ENCODE measurements around the gene NFKBIB. TPM values are rescaled to one million over a fixed set of nuclear protein-coding genes. Genes with fewer than 3 reads are reported as not detected.

Gene NFKBIB
- total RNA-seq, 1 donor from 2014 or later = 45.5 TPM

- peak; percentile 93 for ATAC-seq (ENCODE audit: low read depth)
- intact Hi-C loops (cut with micrococcal nuclease) = no loop called here
- H3K27me3 Mint-ChIP-seq = peaks cover 26% of the 10 kb centered on the region
- H3K36me3 Mint-ChIP-seq (ENCODE audit: low read depth) = no peaks in the 10 kb centered on the region
- peaks cover 14% of the 10 kb centered on the region for H3K4me1 Mint-ChIP-seq
- ChIA-PET POLR2A (no interaction called here), CTCF (no interaction called here)
- no peaks in the 10 kb centered on the region for H3K9me3 Mint-ChIP-seq
- TF ChIP-seq CTCF (IDR thresholded peaks at IDR 0.05) = no peak
- DNase-seq = peak; percentile 61
- no peak overlapping the region for H3K27ac Mint-ChIP-seq
- peak overlapping the region; percentile 62 for H3K4me3 Mint-ChIP-seq
Measured at GRCh38 chr19:38949580-38950367, 50.0 kb downstream of the NFKBIB start.

GRCh38 chr19:38951187-38951586, 51.4 kb downstream of the NFKBIB start:
- Mint-ChIP-seq H3K36me3 (ENCODE audit: low read depth) (no peaks in the 10 kb centered on the region), H3K4me3 (no peak overlapping the region), H3K4me1 (peaks cover 14% of the 10 kb centered on the region), H3K9me3 (no peaks in the 10 kb centered on the region), H3K27ac (no peak overlapping the region), H3K27me3 (peaks cover 26% of the 10 kb centered on the region)
- no peak for DNase-seq
- CTCF ChIA-PET = no interaction called here
- intact Hi-C loops (cut with micrococcal nuclease) = no loop called here
- no peak for TF ChIP-seq CTCF (IDR thresholded peaks at IDR 0.05)
- POLR2A ChIA-PET = no interaction called here
- ATAC-seq (ENCODE audit: low read depth) = no peak

- H3K9me3 Mint-ChIP-seq = no peaks in the 10 kb centered on the region
- ChIA-PET CTCF (interaction anchor here (0.6 to 1.2 kb wide), 3 partner anchors 20 to 438 kb away, joined by 3 read pairs; no protein-coding TSS in a partner anchor), POLR2A (no interaction called here)
- H3K27me3 Mint-ChIP-seq = peaks cover 26% of the 10 kb centered on the region
- intact Hi-C loops (cut with micrococcal nuclease) = loop anchor here (1.0 kb wide), 1 partner anchor 315 kb away; no protein-coding TSS in a partner anchor
- H3K4me1 Mint-ChIP-seq = peaks cover 14% of the 10 kb centered on the region
- H3K36me3 Mint-ChIP-seq (ENCODE audit: low read depth) = no peaks in the 10 kb centered on the region
- peak; percentile 37 for ATAC-seq (ENCODE audit: low read depth)
- TF ChIP-seq CTCF (IDR thresholded peaks at IDR 0.05) = no peak
- no peak overlapping the region for H3K4me3 Mint-ChIP-seq
- no peak overlapping the region for H3K27ac Mint-ChIP-seq
- no peak for DNase-seq
Measured at GRCh38 chr19:38952395-38953165, 52.8 kb downstream of the NFKBIB start.

- POLR2A ChIA-PET = no interaction called here
- H3K4me1 Mint-ChIP-seq = peaks cover 14% of the 10 kb centered on the region
- intact Hi-C loops (cut with micrococcal nuclease) = no loop called here
- no peak for ATAC-seq (ENCODE audit: low read depth)
- no peak for DNase-seq
- TF ChIP-seq CTCF (IDR thresholded peaks at IDR 0.05) = no peak
- CTCF ChIA-PET = interaction anchor here (0.6 to 1.2 kb wide), 2 partner anchors 21 to 439 kb away, joined by 3 read pairs; no protein-coding TSS in a partner anchor
- no peaks in the 10 kb centered on the region for H3K9me3 Mint-ChIP-seq
- peaks cover 23% of the 10 kb centered on the region for H3K27me3 Mint-ChIP-seq
- no peak overlapping the region for H3K27ac Mint-ChIP-seq
- no peaks in the 10 kb centered on the region for H3K36me3 Mint-ChIP-seq (ENCODE audit: low read depth)
- no peak overlapping the region for H3K4me3 Mint-ChIP-seq
Measured at GRCh38 chr19:38953677-38954076, 53.9 kb downstream of the NFKBIB start.

GRCh38 chr19:38956264-38956663, 56.5 kb downstream of the NFKBIB start:
- ChIA-PET CTCF (interaction anchor here (0.9 kb wide), 1 partner anchor 20 kb away, joined by 5 read pairs; the partner anchor contains the start of gene FBXO17), POLR2A (no interaction called here)
- Mint-ChIP-seq H3K9me3 (no peaks in the 10 kb centered on the region), H3K27ac (no peak overlapping the region), H3K27me3 (peaks cover 10% of the 10 kb centered on the region), H3K4me1 (peaks cover 4% of the 10 kb centered on the region), H3K36me3 (ENCODE audit: low read depth) (no peaks in the 10 kb centered on the region), H3K4me3 (no peak overlapping the region)
- ATAC-seq (ENCODE audit: low read depth) (no peak), DNase-seq (no peak)
- intact Hi-C loops (cut with micrococcal nuclease) = no loop called here
- no peak for TF ChIP-seq CTCF (IDR thresholded peaks at IDR 0.05)

Measured in activated B cell treated with CpG ODN at 0.5 μM for 24 hours (primary cell).